MCF 10A (cell line): ENCODE data around the gene ZNF771. TPM values are rescaled to one million over a fixed set of nuclear protein-coding genes. Genes with fewer than 3 reads are reported as not detected.
"Not testable (repeated sequence)": the region's sequence is repeated elsewhere in the genome, so short reads cannot be mapped to it uniquely, and the experiment has no call there.

Source experiments
- BruUV-seq: library from RNA; stranded (reverse); fragments of 400-500 nt; replicated peaks from 2 replicates; lab custom pipeline; 2021; lab: Mats Ljungman, UMichigan
- CTCF ChIA-PET: fragments of 300-600 bp; sonication (Branson Sonifier 250); formaldehyde crosslinking; extraction: SDS; loops from one replicate; lab custom pipeline; 2021; ENCODE audit warnings: antibody characterized with exemption, inconsistent platforms; lab: Yijun Ruan, JAX
- POLR2A ChIA-PET: fragments of 300-600, 350-650 bp; sonication (Branson Sonifier 250); formaldehyde crosslinking; extraction: SDS; loops from one replicate; lab custom pipeline; 2020; ENCODE audit warnings: antibody characterized with exemption, inconsistent platforms; lab: Yijun Ruan, JAX
- DNase-seq: peaks from one replicate; pipeline ENCODE4 v3.0.0-alpha.2; 2018; ENCODE audit not compliant: unreplicated experiment
- H3K27ac Mint-ChIP-seq: one replicate; pipeline ENCODE4 v1.8.0; 2022; ENCODE audit warnings: mild to moderate bottlenecking, low read depth, mixed read lengths; ENCODE audit not compliant: unreplicated experiment
- H3K27me3 Mint-ChIP-seq: one replicate; pipeline ENCODE4 v1.8.0; 2022; ENCODE audit warnings: mixed read lengths; ENCODE audit not compliant: insufficient read depth, unreplicated experiment
- H3K36me3 Mint-ChIP-seq: one replicate; pipeline ENCODE4 v1.8.0; 2022; ENCODE audit warnings: mild to moderate bottlenecking, moderate library complexity, mixed read lengths; ENCODE audit not compliant: insufficient read depth, unreplicated experiment
- H3K4me1 Mint-ChIP-seq: one replicate; pipeline ENCODE4 v1.8.0; 2022; ENCODE audit warnings: mixed read lengths; ENCODE audit not compliant: insufficient read depth, unreplicated experiment
- H3K4me3 Mint-ChIP-seq: one replicate; pipeline ENCODE4 v1.8.0; 2022; ENCODE audit warnings: mild to moderate bottlenecking, moderate library complexity, mixed read lengths; ENCODE audit not compliant: unreplicated experiment
- H3K9me3 Mint-ChIP-seq: one replicate; pipeline ENCODE4 v1.8.0; 2022; ENCODE audit warnings: mixed read lengths; ENCODE audit not compliant: unreplicated experiment
- intact Hi-C: fragments of 100-400 bp; cut with micrococcal nuclease; formaldehyde crosslinking; loops from 2 replicates; pipeline ENCODE4 v1.14.1; 2022
- total RNA-seq: library from RNA; stranded (reverse); gene quantifications from 2 replicates; pipeline ENCODE4 v1.2.3, GENCODE V29; 2022
- TF ChIP-seq, protein P1 (sequence below): fragments of 200-600 bp; IDR thresholded peaks from one replicate; pipeline ENCODE4 v1.8.0; 2022; ENCODE audit warnings: antibody characterized with exemption, mild to moderate bottlenecking; ENCODE audit not compliant: unreplicated experiment

The ZNF771 gene
- total RNA-seq, 1 experiment from 2014 or later = 8.3 TPM

DNA sequence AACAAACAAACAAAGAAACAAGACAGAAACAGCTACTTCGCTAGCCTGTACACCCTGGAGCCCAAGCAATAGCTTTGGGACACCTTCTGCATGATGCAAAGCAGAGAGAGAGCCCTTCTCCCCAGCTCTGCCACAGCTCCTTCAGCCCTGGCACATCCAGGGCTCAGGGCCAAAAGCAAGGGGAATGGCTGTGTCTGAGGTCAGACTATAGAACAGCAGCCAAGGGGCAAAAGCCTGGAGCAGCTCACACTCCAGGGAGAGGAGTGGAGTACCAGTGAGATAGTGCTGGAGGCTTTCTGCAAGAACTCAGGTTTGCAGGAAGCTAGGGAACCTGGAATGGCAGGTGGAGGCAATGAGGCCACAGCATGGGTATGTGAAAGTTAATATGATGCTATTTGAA is 49.9 kb downstream of the ZNF771 start:
- BruUV-seq = no TSS peak
- ChIA-PET POLR2A (interaction anchor here (0.6 to 1.1 kb wide), 4 partner anchors 10 to 70 kb away, joined by 3 to 6 read pairs (median 4); no protein-coding TSS in a partner anchor), CTCF (interaction anchor here (0.8 to 1.3 kb wide), 3 partner anchors 11 to 78 kb away, joined by 3 to 5 read pairs (median 3); partner anchors contain the start of gene ZNF747)
- Mint-ChIP-seq H3K36me3 (no peaks in the 10 kb centered on the region), H3K9me3 (no peaks in the 10 kb centered on the region), H3K27ac (no peak overlapping the region), H3K27me3 (no peaks in the 10 kb centered on the region), H3K4me1 (no peaks in the 10 kb centered on the region), H3K4me3 (no peak overlapping the region)
- TF ChIP-seq, protein P1, sequence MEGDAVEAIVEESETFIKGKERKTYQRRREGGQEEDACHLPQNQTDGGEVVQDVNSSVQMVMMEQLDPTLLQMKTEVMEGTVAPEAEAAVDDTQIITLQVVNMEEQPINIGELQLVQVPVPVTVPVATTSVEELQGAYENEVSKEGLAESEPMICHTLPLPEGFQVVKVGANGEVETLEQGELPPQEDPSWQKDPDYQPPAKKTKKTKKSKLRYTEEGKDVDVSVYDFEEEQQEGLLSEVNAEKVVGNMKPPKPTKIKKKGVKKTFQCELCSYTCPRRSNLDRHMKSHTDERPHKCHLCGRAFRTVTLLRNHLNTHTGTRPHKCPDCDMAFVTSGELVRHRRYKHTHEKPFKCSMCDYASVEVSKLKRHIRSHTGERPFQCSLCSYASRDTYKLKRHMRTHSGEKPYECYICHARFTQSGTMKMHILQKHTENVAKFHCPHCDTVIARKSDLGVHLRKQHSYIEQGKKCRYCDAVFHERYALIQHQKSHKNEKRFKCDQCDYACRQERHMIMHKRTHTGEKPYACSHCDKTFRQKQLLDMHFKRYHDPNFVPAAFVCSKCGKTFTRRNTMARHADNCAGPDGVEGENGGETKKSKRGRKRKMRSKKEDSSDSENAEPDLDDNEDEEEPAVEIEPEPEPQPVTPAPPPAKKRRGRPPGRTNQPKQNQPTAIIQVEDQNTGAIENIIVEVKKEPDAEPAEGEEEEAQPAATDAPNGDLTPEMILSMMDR = no peak
- intact Hi-C loops = no loop called here
- DNase-seq = no peak

DNA sequence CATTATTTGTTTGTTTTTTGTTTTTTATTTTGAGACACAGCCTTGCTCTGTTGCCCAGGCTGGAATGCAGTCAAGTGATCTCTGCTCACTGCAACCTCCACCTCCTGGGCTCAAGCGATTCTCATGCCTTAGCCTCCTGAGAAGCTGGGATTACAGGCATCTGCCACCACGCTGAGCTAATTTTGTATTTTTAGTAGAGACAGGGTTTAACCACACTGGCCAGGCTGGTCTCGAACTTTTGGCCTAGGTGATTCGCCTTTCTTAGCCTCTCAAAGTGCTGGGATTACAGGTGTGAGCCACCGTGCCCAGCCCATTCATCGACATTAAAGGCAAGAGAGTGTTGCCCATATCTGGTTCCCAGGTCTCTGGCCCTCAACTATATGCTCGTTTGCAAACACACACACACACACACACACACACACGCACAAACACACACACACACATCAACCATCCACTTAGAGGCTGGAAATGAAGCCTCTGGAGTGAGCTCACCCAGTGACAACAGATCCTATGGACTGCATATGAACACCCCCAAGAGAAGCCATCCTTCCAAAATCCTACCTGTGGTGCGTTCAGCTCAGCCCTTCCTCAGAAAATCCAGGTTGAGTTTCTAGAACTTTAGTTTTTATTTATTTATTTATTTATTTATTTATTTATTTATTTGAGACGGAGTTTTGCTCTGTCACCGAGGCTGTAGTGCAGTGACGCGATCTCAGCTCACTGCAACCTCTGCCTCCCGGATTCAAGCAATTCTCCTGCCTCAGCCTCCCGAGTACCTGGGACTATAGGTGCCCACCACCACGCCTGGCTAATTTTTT is 50.5 kb downstream of the ZNF771 start:
- TF ChIP-seq, protein P1 = no peak
- Mint-ChIP-seq H3K4me3 (no peak overlapping the region), H3K4me1 (no peaks in the 10 kb centered on the region), H3K9me3 (no peaks in the 10 kb centered on the region), H3K27ac (no peak overlapping the region), H3K36me3 (no peaks in the 10 kb centered on the region), H3K27me3 (no peaks in the 10 kb centered on the region)
- intact Hi-C loops = no loop called here
- BruUV-seq = no TSS peak
- ChIA-PET CTCF (interaction anchor here (1.0 kb wide), 1 partner anchor 8 kb away, joined by 6 read pairs; no protein-coding TSS in a partner anchor), POLR2A (interaction anchor here (0.7 to 1.1 kb wide), 2 partner anchors 12 to 18 kb away, joined by 3 to 4 read pairs; no protein-coding TSS in a partner anchor)
- no peak for DNase-seq

DNA sequence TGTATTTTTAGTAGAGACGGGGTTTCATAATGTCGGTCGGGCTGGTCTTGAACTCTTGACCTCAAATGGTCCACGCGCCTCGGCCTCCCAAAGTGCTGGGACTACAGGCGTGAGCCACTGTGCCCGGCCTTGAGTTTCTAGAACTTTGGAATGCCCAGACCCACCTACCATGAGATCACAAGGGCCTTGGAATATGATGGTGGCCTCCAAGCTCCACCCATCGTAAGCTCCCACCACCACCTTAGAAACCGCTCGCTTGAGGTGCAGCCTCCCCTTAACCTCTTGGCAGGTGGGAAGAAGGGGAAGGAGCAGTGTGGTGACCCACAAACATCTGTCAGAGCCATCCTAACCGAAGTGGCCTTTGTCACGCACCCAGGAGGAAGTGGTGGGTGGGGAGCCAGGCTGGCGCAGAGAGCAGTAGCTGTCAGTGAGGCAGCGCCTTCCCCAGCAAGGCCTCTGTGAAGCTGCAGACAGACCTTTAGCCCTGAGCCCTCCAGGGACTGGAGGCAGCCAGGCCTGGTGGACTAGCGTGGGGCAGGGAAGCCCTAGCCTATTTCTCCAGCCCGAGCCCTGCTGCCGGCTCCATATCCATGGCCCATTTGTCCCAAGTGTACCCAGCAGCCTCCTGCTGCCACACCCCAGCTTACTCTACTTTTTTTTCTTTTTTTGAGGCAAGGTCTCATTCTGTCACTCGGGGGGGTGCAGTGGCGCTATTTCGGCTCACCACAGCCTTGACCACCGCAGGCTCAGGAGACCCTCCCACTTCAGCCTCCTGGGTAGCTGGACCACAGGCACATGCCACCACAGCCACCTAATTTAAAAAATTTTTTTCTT is 51.4 kb downstream of the ZNF771 start:
- CTCF ChIA-PET = interaction anchor here (1.0 kb wide), 1 partner anchor 9 kb away, joined by 6 read pairs; no protein-coding TSS in a partner anchor
- TF ChIP-seq, protein P1 = no peak
- H3K4me3 Mint-ChIP-seq = no peak overlapping the region
- H3K36me3 Mint-ChIP-seq = no peaks in the 10 kb centered on the region
- H3K27me3 Mint-ChIP-seq = no peaks in the 10 kb centered on the region
- H3K4me1 Mint-ChIP-seq = no peaks in the 10 kb centered on the region
- no peaks in the 10 kb centered on the region for H3K9me3 Mint-ChIP-seq
- no peak for DNase-seq
- POLR2A ChIA-PET = interaction anchor here (0.7 kb wide), 1 partner anchor 17 kb away, joined by 3 read pairs; no protein-coding TSS in a partner anchor
- BruUV-seq = no TSS peak
- H3K27ac Mint-ChIP-seq = no peak overlapping the region
- intact Hi-C loops = no loop called here

DNA sequence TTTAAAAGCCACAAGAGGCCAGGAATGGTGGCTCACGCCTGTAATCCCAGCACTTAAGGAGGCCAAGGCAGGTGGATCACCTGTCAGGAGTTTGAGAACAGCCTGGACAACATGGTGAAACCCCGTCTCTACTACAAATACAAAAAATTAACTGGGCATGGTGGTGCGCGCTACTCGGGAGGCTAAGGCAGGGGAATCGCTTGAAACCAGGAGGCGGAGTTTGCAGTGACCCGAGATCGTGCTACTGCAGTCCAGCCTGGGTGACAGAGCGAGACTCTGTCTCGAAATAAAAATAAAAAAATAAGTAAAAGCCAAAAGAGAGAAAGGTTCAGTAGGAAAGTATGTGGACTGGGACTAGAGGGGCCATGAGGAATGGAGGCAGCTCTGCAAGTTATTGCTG is 52.0 kb downstream of the ZNF771 start:
- ChIA-PET CTCF (no interaction called here), POLR2A (no interaction called here)
- no peak for DNase-seq
- H3K27me3 Mint-ChIP-seq = no peaks in the 10 kb centered on the region
- no peaks in the 10 kb centered on the region for H3K4me1 Mint-ChIP-seq
- no TSS peak for BruUV-seq
- H3K36me3 Mint-ChIP-seq = no peaks in the 10 kb centered on the region
- H3K27ac Mint-ChIP-seq = no peak overlapping the region
- intact Hi-C loops = no loop called here
- TF ChIP-seq, protein P1 = no peak
- H3K9me3 Mint-ChIP-seq = no peaks in the 10 kb centered on the region
- no peak overlapping the region for H3K4me3 Mint-ChIP-seq

DNA sequence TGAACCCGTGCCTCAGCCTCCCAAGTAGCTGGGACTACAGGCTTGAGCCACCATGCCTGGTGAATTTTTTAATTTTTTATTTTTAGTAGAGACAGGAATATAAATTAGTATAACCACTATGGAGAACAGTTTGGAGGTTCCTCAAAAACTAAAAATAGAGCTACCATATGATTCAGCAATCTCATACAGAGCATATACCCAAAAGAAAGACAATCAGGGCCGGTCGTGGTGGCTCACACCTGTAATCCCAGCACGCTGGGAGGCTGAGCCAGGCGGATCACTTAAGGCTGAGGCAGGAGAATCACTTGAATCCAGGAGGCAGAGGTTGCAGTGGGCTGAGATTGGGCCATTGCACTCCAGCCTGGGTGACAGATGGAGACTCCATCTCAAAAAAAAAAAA is 54.0 kb downstream of the ZNF771 start:
- H3K27me3 Mint-ChIP-seq, DNase-seq, H3K27ac Mint-ChIP-seq, H3K4me3 Mint-ChIP-seq, intact Hi-C loops, H3K36me3 Mint-ChIP-seq, BruUV-seq, H3K4me1 Mint-ChIP-seq, H3K9me3 Mint-ChIP-seq: not testable (repeated sequence)
- POLR2A ChIA-PET = interaction anchor here (0.5 kb wide), 1 partner anchor 123 kb away, joined by 3 read pairs; no protein-coding TSS in a partner anchor
- CTCF ChIA-PET = interaction anchor here (0.7 to 1.6 kb wide), 4 partner anchors 12 to 419 kb away, joined by 3 to 7 read pairs (median 4); partner anchors contain the start of gene PRR14
